GM12801 (cell line): ENCODE results near the gene MAS1.

Experiments
- CTCF ChIP-seq: IDR thresholded peaks from one replicate; pipeline ENCODE4 v1.5.1; 2011; ENCODE audit warnings: control low read depth; ENCODE audit not compliant: insufficient read length; ENCODE audit errors: extremely low read depth

Gene MAS1

GRCh38 chr6:159898519-159898918, 7.7 kb downstream of the MAS1 start:
- TF ChIP-seq CTCF: no peak

- no peak for TF ChIP-seq CTCF
Measured at GRCh38 chr6:159899994-159900745, 9.4 kb downstream of the MAS1 start.

- no peak for TF ChIP-seq CTCF
Measured at GRCh38 chr6:159902620-159903019, 11.8 kb downstream of the MAS1 start.

- TF ChIP-seq CTCF: no peak
Measured at GRCh38 chr6:159904497-159904911, 13.7 kb downstream of the MAS1 start.

GRCh38 chr6:159906400-159906799, 15.6 kb downstream of the MAS1 start:
- TF ChIP-seq CTCF: no peak

GRCh38 chr6:159908535-159908934, 17.7 kb downstream of the MAS1 start:
- TF ChIP-seq CTCF: no peak

- TF ChIP-seq CTCF: no peak
Measured at GRCh38 chr6:159908979-159909378, 18.2 kb downstream of the MAS1 start.
